Ammon's horn (tissue), 1 donor: ENCODE measurements around the gene TSC2.

ENCODE experiments used
- DNase-seq: peaks from one replicate; pipeline ENCODE4 v3.0.0-alpha.2; 2016; ENCODE audit warnings: low spot score

TSC2 gene

GRCh38 chr16:2047330-2048115 lies at the start of gene TSC2, which contains the start of gene NTHL1:
TSC2 (plus strand) TSS chr16:2047985; CDS start chr16:2048616, 631 bp downstream.
NTHL1 (minus strand) TSS chr16:2047834; CDS start chr16:2047823, 11 bp downstream.
- peak; percentile 97 for DNase-seq

DNA sequence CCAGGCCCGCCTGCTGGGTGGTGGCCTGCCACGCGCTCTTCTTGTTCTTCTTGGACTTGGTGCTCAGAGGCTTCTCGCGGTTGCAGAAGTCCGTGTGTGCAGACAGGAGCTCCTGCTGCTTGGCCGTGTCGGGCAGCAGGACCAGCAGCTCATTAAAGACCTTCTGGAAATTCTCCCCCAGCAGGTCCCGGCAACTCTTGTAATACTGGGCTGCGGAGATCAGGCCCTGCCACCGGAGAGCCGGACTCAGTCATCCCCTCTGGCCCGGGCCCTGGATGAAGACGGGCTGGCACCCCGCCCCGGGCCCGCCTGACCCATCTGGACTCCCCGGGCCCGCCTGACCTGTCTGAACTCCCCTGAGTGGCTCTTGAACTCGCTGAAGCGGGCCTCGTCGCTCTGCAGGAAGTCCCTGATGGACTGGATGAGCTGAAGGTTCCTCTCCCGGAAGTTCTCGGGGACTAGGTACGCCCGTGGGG lies 49.4 kb upstream of the TSC2 start:
- no peak for DNase-seq

- no peak for DNase-seq
These were observed 48.7 kb upstream of the TSC2 start for GRCh38 chr16:1998852-1999801.

- no peak for DNase-seq
These were observed 47.8 kb upstream of the TSC2 start for GRCh38 chr16:1999866-2000514.

DNA sequence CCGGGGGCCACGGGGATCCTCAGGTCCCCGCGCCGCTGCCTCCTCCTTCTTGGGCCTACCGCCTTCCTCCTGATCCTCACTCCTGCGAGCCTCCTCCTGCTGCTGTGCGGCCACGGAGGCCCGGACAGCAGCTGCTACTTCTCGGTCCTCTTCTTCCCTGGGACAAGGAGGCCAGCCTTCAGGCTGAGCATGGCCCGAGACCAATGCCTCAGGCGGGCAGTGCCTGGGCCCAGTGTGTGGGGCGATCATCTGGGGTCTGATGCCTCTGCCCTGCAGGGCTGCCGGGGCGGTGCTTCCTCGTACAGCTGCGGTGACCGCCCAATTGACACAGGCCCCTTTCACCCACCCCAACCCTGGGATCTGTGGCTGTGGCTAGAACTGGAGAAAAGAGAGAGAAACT lies 46.8 kb upstream of the TSC2 start:
- DNase-seq: no peak

- DNase-seq: no peak
These were observed 46.1 kb upstream of the TSC2 start for GRCh38 chr16:2001456-2002355.

GRCh38 chr16:2002406-2003230 lies 45.2 kb upstream of the TSC2 start:
- no peak for DNase-seq

- no peak for DNase-seq
These were observed 44.5 kb upstream of the TSC2 start for GRCh38 chr16:2003231-2003826.

- DNase-seq: peak; percentile 73
These were observed 43.8 kb upstream of the TSC2 start for GRCh38 chr16:2003827-2004641.

DNA sequence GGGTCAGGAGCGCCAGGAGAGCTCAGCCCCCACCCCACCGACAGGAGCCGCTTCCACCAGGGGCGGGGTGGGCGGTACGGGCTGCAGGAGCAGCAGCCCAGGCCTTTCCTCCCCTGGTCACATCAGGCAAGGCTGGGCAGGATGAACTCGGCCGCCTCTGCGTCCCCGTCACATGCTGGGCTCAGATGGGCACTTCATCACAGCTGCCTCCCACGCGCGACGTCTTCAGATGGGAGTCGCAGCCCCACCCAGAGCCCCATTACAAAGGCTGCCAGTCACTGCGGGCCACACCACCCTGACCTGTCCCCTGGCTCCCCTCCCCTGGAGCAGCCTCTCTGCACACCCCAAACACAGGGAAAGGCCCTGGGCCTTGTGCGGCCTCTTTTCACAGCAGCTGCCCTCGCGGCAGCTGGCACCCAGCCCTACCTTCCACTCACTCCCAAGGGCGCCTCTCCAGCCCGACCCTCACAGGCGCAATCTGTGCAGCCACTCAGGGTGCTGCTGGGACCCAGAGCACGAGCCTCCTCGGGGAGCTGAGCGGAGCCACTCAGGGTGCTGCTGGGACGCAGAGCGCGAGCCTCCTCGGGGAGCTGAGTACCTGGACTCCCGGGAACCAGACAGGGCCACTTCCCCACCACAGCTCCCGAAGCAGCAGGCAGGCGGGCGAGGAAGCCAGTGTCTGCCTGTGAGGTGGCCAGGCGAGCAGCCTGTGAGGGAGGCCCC lies 42.8 kb upstream of the TSC2 start:
- no peak for DNase-seq

DNA sequence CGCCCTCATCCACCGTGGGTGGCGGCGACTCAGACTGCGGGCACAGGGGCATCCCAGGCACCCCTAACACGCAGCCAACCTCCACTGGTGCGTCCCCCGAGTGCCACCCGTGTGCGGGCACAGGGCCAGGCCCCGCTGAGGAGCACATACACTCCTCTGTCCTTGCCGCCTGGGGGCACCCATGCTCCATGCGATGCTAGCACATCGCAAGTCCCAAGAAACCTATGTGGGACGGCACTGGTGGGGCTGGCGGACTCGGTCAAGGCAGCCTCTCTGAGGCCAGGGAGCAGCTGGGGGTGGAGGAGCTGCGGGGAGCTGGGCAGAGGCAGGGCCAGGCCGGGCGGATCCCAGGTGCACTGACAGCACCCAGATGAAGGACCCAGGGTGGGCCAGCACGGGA lies 42.1 kb upstream of the TSC2 start:
- DNase-seq: no peak

DNA sequence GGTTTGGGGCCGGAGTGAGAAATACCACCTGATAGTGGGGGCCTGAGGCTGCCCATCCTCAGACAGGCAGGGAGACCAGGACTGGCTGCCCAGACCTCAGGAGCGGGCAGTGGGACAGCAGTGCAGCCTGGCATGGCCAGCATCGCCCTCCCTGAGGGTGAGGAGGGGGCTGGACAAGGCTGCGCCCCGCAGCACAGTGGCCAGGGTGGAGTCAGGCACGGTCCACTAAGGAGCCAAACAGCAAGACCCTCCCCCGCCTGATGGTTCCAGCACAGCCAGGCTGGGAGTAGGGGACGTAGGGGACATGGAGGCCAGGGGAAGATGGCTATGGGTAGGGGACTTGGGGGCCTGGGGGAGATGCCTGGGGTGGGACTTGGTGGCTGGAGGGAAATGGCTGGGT lies 41.5 kb upstream of the TSC2 start:
- DNase-seq: no peak

DNA sequence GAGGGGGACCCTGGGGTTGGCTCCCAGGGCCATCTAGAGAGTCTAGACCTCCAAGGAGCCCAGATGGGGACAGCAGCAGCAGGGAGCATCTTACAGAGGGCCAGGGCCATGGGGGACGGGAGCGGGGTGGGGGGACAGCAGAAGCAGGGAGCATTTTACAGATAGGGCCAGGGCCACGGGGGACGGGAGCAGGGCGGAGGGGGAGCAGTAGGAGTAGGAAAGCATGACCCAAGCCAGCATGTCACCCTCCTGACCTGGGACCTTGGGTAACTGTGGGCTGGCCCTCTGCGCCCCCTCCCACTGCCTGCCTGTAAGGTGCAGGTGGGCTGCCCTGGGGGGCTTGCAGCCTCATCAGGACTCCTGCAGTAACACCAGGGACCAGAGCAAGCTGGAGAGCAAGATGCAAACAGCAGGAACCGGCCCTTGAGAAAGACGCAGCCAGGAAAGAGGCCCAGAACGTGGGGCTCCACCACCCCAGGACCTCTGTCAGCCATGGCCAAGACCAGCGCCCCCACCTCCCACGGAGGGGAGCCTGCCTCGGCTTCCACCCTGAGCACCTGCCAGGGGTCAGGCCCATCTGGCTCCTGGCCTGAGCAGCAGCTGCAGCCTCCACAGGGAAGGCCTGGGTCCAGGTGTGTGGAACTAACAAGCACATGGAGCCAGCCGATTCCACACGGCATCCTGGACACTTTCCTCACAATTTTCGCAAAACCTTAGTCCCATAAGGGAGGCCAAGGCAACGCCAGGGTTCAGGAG lies 40.5 kb upstream of the TSC2 start:
- DNase-seq: no peak

GRCh38 chr16:2008009-2008526 lies 39.7 kb upstream of the TSC2 start:
- no peak for DNase-seq

DNA sequence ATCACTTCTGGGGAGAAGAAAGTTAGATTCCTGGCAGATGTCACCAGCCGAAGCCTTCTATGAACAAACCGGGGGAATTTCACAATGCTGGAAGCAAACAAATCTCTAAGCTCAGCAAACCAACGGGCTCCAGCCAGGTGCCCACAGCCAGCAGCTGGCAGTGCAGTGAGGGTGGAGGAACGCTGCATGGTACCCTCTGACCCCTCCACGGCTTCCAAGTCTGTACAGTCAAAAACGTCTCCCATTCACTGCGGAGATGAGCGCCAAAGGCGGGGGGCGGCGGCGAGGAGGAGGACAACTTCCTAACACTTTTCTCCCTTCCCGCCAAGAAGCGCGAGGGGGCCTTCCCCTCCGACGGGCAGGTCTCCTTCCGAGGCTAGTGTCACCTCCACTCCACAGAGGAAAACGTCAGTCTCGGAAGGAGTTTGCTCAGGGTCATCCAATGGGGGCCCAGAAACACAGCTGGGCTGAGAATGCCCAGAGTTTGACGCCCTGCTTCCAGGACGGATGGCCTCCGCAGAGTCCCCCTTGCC lies 39.1 kb upstream of the TSC2 start:
- DNase-seq: no peak

- DNase-seq: no peak
These were observed 38.5 kb upstream of the TSC2 start for GRCh38 chr16:2009164-2009711.
